Uterus (tissue), 4 donors: ENCODE results near the gene IL1RAPL2. TPM values are rescaled to one million over a fixed set of nuclear protein-coding genes. Genes with fewer than 3 reads are reported as not detected.

Experiments used
- DNase-seq, 2 donors: peaks; one replicate each; pipeline ENCODE4 v3.0.0-alpha.2; 2019 to 2020
- H3K27ac ChIP-seq, 2 donors: fragments of 200-600 bp; sonication (generic); 1 replicate in 1 of 2; 2 replicates in 1 of 2; pipeline ENCODE4 v1.5.1; 2016 to 2018
- H3K27me3 ChIP-seq, 2 donors: fragments of 200-600 bp; sonication (generic); one replicate each; pipeline ENCODE4 v1.5.1; 2018 to 2019; ENCODE audit warnings: control low read depth in 1 of 2
- H3K36me3 ChIP-seq, 2 donors: fragments of 200-600 bp; sonication (generic); one replicate each; pipeline ENCODE4 v1.5.1; 2019; ENCODE audit warnings: control low read depth in 1 of 2
- H3K4me1 ChIP-seq, 2 donors: fragments of 200-600 bp; sonication (generic); one replicate each; pipeline ENCODE4 v1.5.1; 2018 to 2019; ENCODE audit warnings: control low read depth in 1 of 2
- H3K4me3 ChIP-seq, 2 donors: fragments of 200-600 bp; sonication (generic); 1 replicate in 1 of 2; 2 replicates in 1 of 2; pipeline ENCODE4 v1.5.1; 2018 to 2019; ENCODE audit warnings: mild to moderate bottlenecking in 1 of 2
- H3K9me3 ChIP-seq, 2 donors: fragments of 200-600 bp; sonication (generic); one replicate each; pipeline ENCODE4 v1.5.1; 2019; ENCODE audit warnings: control low read depth in 1 of 2
- POLR2A ChIP-seq, 2 donors: fragments of 450-650 bp; IDR thresholded peaks; one replicate each; pipeline ENCODE4 v1.6.1; 2016; ENCODE audit warnings: antibody characterized with exemption in 2 of 2, mild to moderate bottlenecking in 1 of 2, moderate library complexity in 1 of 2
- intact Hi-C: fragments of 100-400 bp; cut with DNase I; formaldehyde crosslinking; loops from one replicate; pipeline ENCODE4 v1.15.1; 2023; ENCODE audit warnings: low total_unique reads
- total RNA-seq, 4 donors: library from RNA; depleted of rRNA in 3 of 4; stranded (reverse); fragments of >200 nt in 3 of 4; gene quantifications; one replicate each; pipeline versions ENCODE4 v1.1.0 to v1.2.4, GENCODE V29; 2014 to 2023
- TF ChIP-seq, protein P1 (sequence below), 4 experiments: fragments of 200-600 bp in 2 of 4; fragments of 450-650 bp in 2 of 4; sonication (generic) in 2 of 4; IDR thresholded peaks; one replicate each; pipeline ENCODE4 v1.5.1; 2016 to 2019; ENCODE audit warnings: antibody characterized with exemption in 4 of 4, mild to moderate bottlenecking in 2 of 4, moderate library complexity in 1 of 4
- donor health status: DM: yes; HTN: yes; CAD: no.

Gene IL1RAPL2
- total RNA-seq, 4 donors from 2014 or later = 2.1 TPM; not detected in 3

DNA sequence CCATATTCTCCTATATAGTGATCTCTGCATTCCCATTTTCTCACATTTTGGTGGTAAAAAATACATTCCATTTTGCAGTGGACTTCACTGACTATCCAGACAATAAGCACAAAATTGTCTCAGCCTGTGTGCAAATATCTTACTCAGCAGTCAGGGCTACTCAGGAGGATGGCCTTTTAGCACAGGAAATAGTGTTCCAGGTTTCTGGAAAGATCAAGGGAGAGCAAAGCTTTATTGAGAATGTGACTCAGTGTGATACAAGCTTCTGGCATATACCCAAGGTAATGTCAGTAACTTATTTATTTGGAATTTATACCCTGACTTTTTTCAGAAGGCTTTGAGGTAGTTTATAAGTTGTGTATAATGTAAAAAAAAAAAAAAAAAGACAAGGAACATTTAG, 421.1 kb downstream of the IL1RAPL2 start:
- intact Hi-C loops = no loop called here

DNA sequence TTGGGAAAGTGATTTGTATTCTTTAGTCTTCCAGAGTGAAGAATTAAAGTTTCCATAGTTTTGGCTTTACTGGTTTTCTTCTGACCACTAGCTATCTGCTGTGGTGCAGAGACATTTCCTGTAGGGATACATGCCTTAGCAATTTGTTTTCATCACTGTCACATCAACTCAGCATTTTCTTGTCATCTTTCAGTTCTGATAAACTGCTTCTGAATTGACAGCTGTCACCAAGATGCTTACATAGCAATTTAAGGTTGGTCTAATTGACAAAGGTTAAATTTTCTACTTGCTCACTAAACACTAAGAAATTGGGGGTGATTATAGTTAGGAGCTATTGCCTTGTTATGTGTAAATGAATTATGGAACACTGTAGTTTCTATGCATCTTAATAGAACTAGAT, 422.0 kb downstream of the IL1RAPL2 start:
- no peaks in the 10 kb centered on the region for H3K36me3 ChIP-seq
- H3K4me3 ChIP-seq = no peak overlapping the region
- H3K9me3 ChIP-seq = no peaks in the 10 kb centered on the region
- H3K27me3 ChIP-seq = no peaks in the 10 kb centered on the region
- H3K27ac ChIP-seq = no peak overlapping the region
- no peak for TF ChIP-seq POLR2A (IDR thresholded peaks at IDR 0.05)
- TF ChIP-seq, protein P1, sequence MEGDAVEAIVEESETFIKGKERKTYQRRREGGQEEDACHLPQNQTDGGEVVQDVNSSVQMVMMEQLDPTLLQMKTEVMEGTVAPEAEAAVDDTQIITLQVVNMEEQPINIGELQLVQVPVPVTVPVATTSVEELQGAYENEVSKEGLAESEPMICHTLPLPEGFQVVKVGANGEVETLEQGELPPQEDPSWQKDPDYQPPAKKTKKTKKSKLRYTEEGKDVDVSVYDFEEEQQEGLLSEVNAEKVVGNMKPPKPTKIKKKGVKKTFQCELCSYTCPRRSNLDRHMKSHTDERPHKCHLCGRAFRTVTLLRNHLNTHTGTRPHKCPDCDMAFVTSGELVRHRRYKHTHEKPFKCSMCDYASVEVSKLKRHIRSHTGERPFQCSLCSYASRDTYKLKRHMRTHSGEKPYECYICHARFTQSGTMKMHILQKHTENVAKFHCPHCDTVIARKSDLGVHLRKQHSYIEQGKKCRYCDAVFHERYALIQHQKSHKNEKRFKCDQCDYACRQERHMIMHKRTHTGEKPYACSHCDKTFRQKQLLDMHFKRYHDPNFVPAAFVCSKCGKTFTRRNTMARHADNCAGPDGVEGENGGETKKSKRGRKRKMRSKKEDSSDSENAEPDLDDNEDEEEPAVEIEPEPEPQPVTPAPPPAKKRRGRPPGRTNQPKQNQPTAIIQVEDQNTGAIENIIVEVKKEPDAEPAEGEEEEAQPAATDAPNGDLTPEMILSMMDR (IDR thresholded peaks at IDR 0.05) = no peak
- no peak for DNase-seq
- no peaks in the 10 kb centered on the region for H3K4me1 ChIP-seq
- intact Hi-C loops = no loop called here

More for the DNA sequence above, 421.1 kb downstream of the IL1RAPL2 start:
- DNase-seq = no peak
- H3K4me1 ChIP-seq = no peaks in the 10 kb centered on the region
- H3K36me3 ChIP-seq = no peaks in the 10 kb centered on the region
- no peaks in the 10 kb centered on the region for H3K9me3 ChIP-seq
- H3K27me3 ChIP-seq = no peaks in the 10 kb centered on the region
- no peak overlapping the region for H3K27ac ChIP-seq
- TF ChIP-seq, protein P1 (IDR thresholded peaks at IDR 0.05) = no peak
- no peak for TF ChIP-seq POLR2A (IDR thresholded peaks at IDR 0.05)
- H3K4me3 ChIP-seq = no peak overlapping the region

DNA sequence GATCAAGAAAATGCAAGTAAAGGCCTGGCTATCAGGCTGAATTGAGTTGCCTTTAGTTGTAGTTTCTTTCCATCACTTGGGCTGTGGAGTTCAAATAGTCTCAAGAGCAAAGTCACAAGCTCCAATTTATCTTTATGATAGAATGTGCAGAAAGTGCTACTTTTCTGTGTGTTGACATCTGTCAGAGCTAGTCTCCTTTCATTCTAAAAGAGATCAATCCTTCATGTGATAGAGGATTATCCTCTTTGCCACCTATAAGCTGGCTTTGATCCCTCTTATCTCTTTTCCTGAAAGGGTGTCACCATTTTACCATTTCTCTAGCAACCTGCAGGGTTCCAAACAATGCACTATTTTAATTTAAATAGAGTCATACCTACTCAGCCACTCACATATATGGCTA, 429.5 kb downstream of the IL1RAPL2 start:
- H3K27ac ChIP-seq = no peak overlapping the region
- TF ChIP-seq POLR2A (IDR thresholded peaks at IDR 0.05) = no peak
- TF ChIP-seq, protein P1 (IDR thresholded peaks at IDR 0.05) = no peak
- H3K4me3 ChIP-seq = no peak overlapping the region
- H3K27me3 ChIP-seq = no peaks in the 10 kb centered on the region
- H3K36me3 ChIP-seq = no peaks in the 10 kb centered on the region
- H3K9me3 ChIP-seq = no peaks in the 10 kb centered on the region
- no peak for DNase-seq
- H3K4me1 ChIP-seq = no peaks in the 10 kb centered on the region
- intact Hi-C loops = no loop called here

DNA sequence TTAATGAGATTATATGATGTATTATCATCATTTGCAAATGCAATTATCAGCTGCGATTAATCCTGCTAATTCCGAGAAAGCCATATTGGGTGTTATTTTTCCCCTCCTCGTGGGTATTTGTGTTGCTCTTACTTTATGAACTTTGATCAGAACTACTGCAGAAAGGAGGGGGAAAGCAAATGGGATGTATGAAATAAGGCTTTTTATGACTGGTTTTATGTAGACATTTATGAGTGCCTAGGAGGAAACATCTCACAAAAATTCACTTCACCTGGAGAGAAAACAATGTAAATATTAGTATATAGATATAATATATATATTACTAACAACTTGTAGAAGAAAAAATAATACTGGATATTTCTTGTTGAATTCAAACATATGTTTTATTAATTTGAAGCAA, 440.1 kb downstream of the IL1RAPL2 start:
- no peaks in the 10 kb centered on the region for H3K9me3 ChIP-seq
- TF ChIP-seq, protein P1 (IDR thresholded peaks at IDR 0.05) = no peak
- no peak for TF ChIP-seq POLR2A (IDR thresholded peaks at IDR 0.05)
- H3K27ac ChIP-seq = no peak overlapping the region
- H3K4me1 ChIP-seq = no peaks in the 10 kb centered on the region
- no peaks in the 10 kb centered on the region for H3K36me3 ChIP-seq
- H3K27me3 ChIP-seq = no peaks in the 10 kb centered on the region
- H3K4me3 ChIP-seq = no peak overlapping the region
- intact Hi-C loops = no loop called here
- DNase-seq = no peak

DNA sequence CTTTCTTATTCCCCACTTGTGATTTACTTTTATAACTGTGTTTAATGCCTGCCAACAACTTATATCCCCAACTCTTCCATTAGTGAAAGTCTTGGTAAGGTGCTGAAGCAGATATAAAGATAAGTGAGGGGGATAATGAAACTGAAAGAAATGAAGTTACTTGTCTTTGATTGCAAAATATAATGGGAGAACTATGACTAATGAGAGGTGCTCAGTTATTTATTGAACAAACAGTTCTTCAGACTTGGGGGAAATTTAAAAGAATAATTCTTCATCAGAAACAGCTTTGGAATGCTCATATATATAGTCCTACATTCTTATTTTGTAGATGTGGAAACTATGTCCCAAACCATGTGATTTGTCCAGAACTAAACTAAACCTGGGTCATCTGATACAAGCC, 441.0 kb downstream of the IL1RAPL2 start:
- no peak for DNase-seq
- H3K4me1 ChIP-seq = no peaks in the 10 kb centered on the region
- no peak for TF ChIP-seq POLR2A (IDR thresholded peaks at IDR 0.05)
- TF ChIP-seq, protein P1 (IDR thresholded peaks at IDR 0.05) = no peak
- H3K27me3 ChIP-seq = no peaks in the 10 kb centered on the region
- intact Hi-C loops = no loop called here
- no peak overlapping the region for H3K4me3 ChIP-seq
- H3K9me3 ChIP-seq = no peaks in the 10 kb centered on the region
- no peak overlapping the region for H3K27ac ChIP-seq
- no peaks in the 10 kb centered on the region for H3K36me3 ChIP-seq
